IMR-90 (cell line): ENCODE results near the gene TEX261.

Source experiments
- BHLHE40 ChIP-seq: fragments of 150-350 bp; IDR thresholded peaks from 2 replicates; pipeline ENCODE4 v1.6.1; 2016; ENCODE audit warnings: mild to moderate bottlenecking, low read depth, low read length
- CTCF ChIP-seq: conservative IDR thresholded peaks from 2 replicates; pipeline ENCODE4 v1.5.1; 2012; ENCODE audit warnings: mild to moderate bottlenecking, low read depth, low read length, improper control_type of control experiment
- ELK1 ChIP-seq: fragments of 150-350 bp; IDR thresholded peaks from 2 replicates; pipeline ENCODE4 v1.6.1; 2016; ENCODE audit warnings: low read depth, mild to moderate bottlenecking, low read length, moderate library complexity, borderline replicate concordance
- POLR2A ChIP-seq: IDR thresholded peaks from 2 replicates; pipeline ENCODE4 v1.6.1; 2012; ENCODE audit warnings: mild to moderate bottlenecking, low read depth, low read length
- RAD21 ChIP-seq: IDR thresholded peaks from 2 replicates; pipeline ENCODE4 v1.6.1; 2012; ENCODE audit warnings: low read length, improper control_type of control experiment

- TF ChIP-seq ELK1 (no peak), BHLHE40 (no peak), CTCF (no peak), RAD21 (no peak), POLR2A (no peak)
These were observed 56.1 kb downstream of the TEX261 start for GRCh38 chr2:70938586-70938950.
